Activated CD4-positive, alpha-beta T cell treated with anti-CD3 and anti-CD28 coated beads, Interleukin-2, amount 50 U/mL, for 1 hour (primary cell): ENCODE results near the gene IQSEC1.
"Not testable (repeated sequence)": the region's sequence is repeated elsewhere in the genome, so short reads cannot be mapped to it uniquely, and the experiment has no call there.

Experiments
- DNase-seq: peaks from one replicate; pipeline ENCODE4 v3.0.0-alpha.2; 2020

Gene IQSEC1

GRCh38 chr3:12886106-12886679, 187.0 kb downstream of the IQSEC1 start:
- DNase-seq: no peak

GRCh38 chr3:12885583-12885930, 187.7 kb downstream of the IQSEC1 start:
- DNase-seq: no peak

GRCh38 chr3:12884790-12885582, 188.2 kb downstream of the IQSEC1 start:
- no peak for DNase-seq

- no peak for DNase-seq
Measured at GRCh38 chr3:12884186-12884680, 189.0 kb downstream of the IQSEC1 start.

GRCh38 chr3:12882336-12883310, 190.6 kb downstream of the IQSEC1 start:
- no peak for DNase-seq

- DNase-seq: not testable (repeated sequence)
Measured at GRCh38 chr3:12881858-12882257, 191.4 kb downstream of the IQSEC1 start.

GRCh38 chr3:12879191-12879815, 193.9 kb downstream of the IQSEC1 start:
- no peak for DNase-seq

- DNase-seq: not testable (repeated sequence)
Measured at GRCh38 chr3:12878758-12879157, 194.5 kb downstream of the IQSEC1 start.

GRCh38 chr3:12878141-12878574, 195.1 kb downstream of the IQSEC1 start:
- no peak for DNase-seq

GRCh38 chr3:12877040-12877439, 196.2 kb downstream of the IQSEC1 start:
- DNase-seq: no peak

- peak; percentile 23 for DNase-seq
Measured at GRCh38 chr3:12875857-12876836, 197.1 kb downstream of the IQSEC1 start.

- no peak for DNase-seq
Measured at GRCh38 chr3:12871404-12871983, 201.7 kb downstream of the IQSEC1 start.

- DNase-seq: no peak
Measured at GRCh38 chr3:12870942-12871341, 202.3 kb downstream of the IQSEC1 start.

GRCh38 chr3:12869035-12869621, 204.1 kb downstream of the IQSEC1 start:
- peak; percentile 9 for DNase-seq

GRCh38 chr3:12868039-12869034, 204.9 kb downstream of the IQSEC1 start:
- peak; percentile 49 for DNase-seq

- no peak for DNase-seq
Measured at GRCh38 chr3:12866836-12867235, 206.4 kb downstream of the IQSEC1 start.

GRCh38 chr3:12865271-12865670, 208.0 kb downstream of the IQSEC1 start:
- DNase-seq: no peak

GRCh38 chr3:12862387-12862786, 210.8 kb downstream of the IQSEC1 start:
- DNase-seq: no peak

GRCh38 chr3:12861611-12862010, 211.6 kb downstream of the IQSEC1 start:
- no peak for DNase-seq
